ENCODE measurements around the gene TOP1. TPM values are rescaled to one million over a fixed set of nuclear protein-coding genes. Genes with fewer than 3 reads are reported as not detected.

TOP1 gene
- polyA plus RNA-seq, 4 donors, result 46.2 to 74.3 (median 69.8) TPM

- Histone ChIP-seq H3K27ac (ENCODE audit: low read depth in 1 of 3, low read length in 2 of 3) (no peak overlapping the region), H3K27me3 (ENCODE audit: control insufficient read depth in 3 of 3, insufficient read depth in 3 of 3, low read length in 3 of 3) (no peaks in the 10 kb centered on the region), H3K36me3 (ENCODE audit: control insufficient read depth in 3 of 3, insufficient read depth in 2 of 3, low read depth in 1 of 3, low read length in 3 of 3) (peaks cover 7 to 23% (median 11%) of the 10 kb centered on the region in 3 donors), H3K9me3 (ENCODE audit: control insufficient read depth in 2 of 2, insufficient read depth in 1 of 2, low read depth in 1 of 2, low read length in 1 of 2) (no peaks in the 10 kb centered on the region), H3K4me1 (ENCODE audit: control insufficient read depth in 3 of 3, insufficient read depth in 2 of 3, low read depth in 1 of 3, low read length in 2 of 3) (peaks cover 3 to 8% (median 7%) of the 10 kb centered on the region in 3 donors), H3K4me3 (ENCODE audit: low read depth in 1 of 3, low read length in 3 of 3) (no peak overlapping the region)
- 87 to 93% (median 87%) methylated on average over 2 of the region's 2 CpGs for WGBS, 3 donors
- FAIRE-seq, result no peak
- no peak for DNase-seq
Observed at GRCh38 chr20:41079066-41079465, 50.4 kb downstream of the TOP1 start.

GRCh38 chr20:41080866-41081265, 52.2 kb downstream of the TOP1 start:
- peaks cover 0 to 4% (median 2%) of the 10 kb centered on the region in 3 donors for H3K4me1 ChIP-seq (ENCODE audit: control insufficient read depth in 3 of 3, insufficient read depth in 2 of 3, low read depth in 1 of 3, low read length in 2 of 3)
- FAIRE-seq (no peak), DNase-seq (no peak)
- WGBS, 3 donors, result 79 to 96% (median 93%) methylated on average over 2 of the region's 2 CpGs
- H3K27ac ChIP-seq (ENCODE audit: low read depth in 1 of 3, low read length in 2 of 3), result no peak overlapping the region
- no peaks in the 10 kb centered on the region for H3K9me3 ChIP-seq (ENCODE audit: control insufficient read depth in 2 of 2, insufficient read depth in 1 of 2, low read depth in 1 of 2, low read length in 1 of 2)
- peaks cover 7 to 29% (median 15%) of the 10 kb centered on the region in 3 donors for H3K36me3 ChIP-seq (ENCODE audit: control insufficient read depth in 3 of 3, insufficient read depth in 2 of 3, low read depth in 1 of 3, low read length in 3 of 3)
- H3K27me3 ChIP-seq (ENCODE audit: control insufficient read depth in 3 of 3, insufficient read depth in 3 of 3, low read length in 3 of 3), result no peaks in the 10 kb centered on the region
- no peak overlapping the region for H3K4me3 ChIP-seq (ENCODE audit: low read depth in 1 of 3, low read length in 3 of 3)

GRCh38 chr20:41081276-41081814, 52.7 kb downstream of the TOP1 start:
- no peaks in the 10 kb centered on the region for H3K27me3 ChIP-seq (ENCODE audit: control insufficient read depth in 3 of 3, insufficient read depth in 3 of 3, low read length in 3 of 3)
- peaks cover 7 to 30% (median 15%) of the 10 kb centered on the region in 3 donors for H3K36me3 ChIP-seq (ENCODE audit: control insufficient read depth in 3 of 3, insufficient read depth in 2 of 3, low read depth in 1 of 3, low read length in 3 of 3)
- H3K4me1 ChIP-seq (ENCODE audit: control insufficient read depth in 3 of 3, insufficient read depth in 2 of 3, low read depth in 1 of 3, low read length in 2 of 3), result peaks cover 0 to 3% (median 0%) of the 10 kb centered on the region in 3 donors
- DNase-seq (no peak), FAIRE-seq (no peak)
- no peaks in the 10 kb centered on the region for H3K9me3 ChIP-seq (ENCODE audit: control insufficient read depth in 2 of 2, insufficient read depth in 1 of 2, low read depth in 1 of 2, low read length in 1 of 2)
- H3K27ac ChIP-seq (ENCODE audit: low read depth in 1 of 3, low read length in 2 of 3), result no peak overlapping the region
- no peak overlapping the region for H3K4me3 ChIP-seq (ENCODE audit: low read depth in 1 of 3, low read length in 3 of 3)

- Histone ChIP-seq H3K4me1 (ENCODE audit: control insufficient read depth in 3 of 3, insufficient read depth in 2 of 3, low read depth in 1 of 3, low read length in 2 of 3) (peaks cover 0 to 9% (median 0%) of the 10 kb centered on the region in 3 donors), H3K27me3 (ENCODE audit: control insufficient read depth in 3 of 3, insufficient read depth in 3 of 3, low read length in 3 of 3) (no peaks in the 10 kb centered on the region), H3K9me3 (ENCODE audit: control insufficient read depth in 2 of 2, insufficient read depth in 1 of 2, low read depth in 1 of 2, low read length in 1 of 2) (no peaks in the 10 kb centered on the region), H3K4me3 (ENCODE audit: low read depth in 1 of 3, low read length in 3 of 3) (no peak overlapping the region), H3K36me3 (ENCODE audit: control insufficient read depth in 3 of 3, insufficient read depth in 2 of 3, low read depth in 1 of 3, low read length in 3 of 3) (peaks cover 3 to 31% (median 13%) of the 10 kb centered on the region in 3 donors), H3K27ac (ENCODE audit: low read depth in 1 of 3, low read length in 2 of 3) (no peak overlapping the region)
- FAIRE-seq, result no peak
- no peak for DNase-seq
- 65 to 73% (median 70%) methylated on average over 2 of the region's 2 CpGs for WGBS, 3 donors
Observed at GRCh38 chr20:41082306-41082705, 53.7 kb downstream of the TOP1 start.

- 97 to 98% (median 98%) methylated on average over 3 of the region's 3 CpGs for WGBS, 3 donors
- Histone ChIP-seq H3K4me1 (ENCODE audit: control insufficient read depth in 3 of 3, insufficient read depth in 2 of 3, low read depth in 1 of 3, low read length in 2 of 3) (peaks cover 0 to 6% (median 0%) of the 10 kb centered on the region in 3 donors), H3K36me3 (ENCODE audit: control insufficient read depth in 3 of 3, insufficient read depth in 2 of 3, low read depth in 1 of 3, low read length in 3 of 3) (peaks cover 3 to 25% (median 15%) of the 10 kb centered on the region in 3 donors)
Observed at GRCh38 chr20:41085606-41086005, 57.0 kb downstream of the TOP1 start.

GRCh38 chr20:41086402-41087324, 58.0 kb downstream of the TOP1 start:
- Histone ChIP-seq H3K27me3 (ENCODE audit: control insufficient read depth in 3 of 3, insufficient read depth in 3 of 3, low read length in 3 of 3) (no peaks in the 10 kb centered on the region), H3K4me3 (ENCODE audit: low read depth in 1 of 3, low read length in 3 of 3) (no peak overlapping the region), H3K9me3 (ENCODE audit: control insufficient read depth in 2 of 2, insufficient read depth in 1 of 2, low read depth in 1 of 2, low read length in 1 of 2) (no peaks in the 10 kb centered on the region), H3K36me3 (ENCODE audit: control insufficient read depth in 3 of 3, insufficient read depth in 2 of 3, low read depth in 1 of 3, low read length in 3 of 3) (peaks cover 0 to 19% (median 13%) of the 10 kb centered on the region in 3 donors), H3K27ac (ENCODE audit: low read depth in 1 of 3, low read length in 2 of 3) (peak overlapping the region in 1 of 3 donors; percentile 44), H3K4me1 (ENCODE audit: control insufficient read depth in 3 of 3, insufficient read depth in 2 of 3, low read depth in 1 of 3, low read length in 2 of 3) (peaks cover 0 to 6% (median 0%) of the 10 kb centered on the region in 3 donors)
- FAIRE-seq, result no peak
- DNase-seq, result peak in 1 of 2 donors; percentile 21
- WGBS, 3 donors, result 60 to 66% (median 62%) methylated on average over 8 of the region's 8 CpGs

More at GRCh38 chr20:41085606-41086005, 57.0 kb downstream of the TOP1 start:
- no peak overlapping the region for H3K4me3 ChIP-seq (ENCODE audit: low read depth in 1 of 3, low read length in 3 of 3)
- H3K27ac ChIP-seq (ENCODE audit: low read depth in 1 of 3, low read length in 2 of 3), result no peak overlapping the region
- no peaks in the 10 kb centered on the region for H3K9me3 ChIP-seq (ENCODE audit: control insufficient read depth in 2 of 2, insufficient read depth in 1 of 2, low read depth in 1 of 2, low read length in 1 of 2)
- no peak for FAIRE-seq
- no peak for DNase-seq
- no peaks in the 10 kb centered on the region for H3K27me3 ChIP-seq (ENCODE audit: control insufficient read depth in 3 of 3, insufficient read depth in 3 of 3, low read length in 3 of 3)

- 55 to 77% (median 64%) methylated on average over 1 of the region's 1 CpG for WGBS, 3 donors
- Histone ChIP-seq H3K27ac (ENCODE audit: low read depth in 1 of 3, low read length in 2 of 3) (no peak overlapping the region), H3K36me3 (ENCODE audit: control insufficient read depth in 3 of 3, insufficient read depth in 2 of 3, low read depth in 1 of 3, low read length in 3 of 3) (peaks cover 3 to 17% (median 13%) of the 10 kb centered on the region in 3 donors), H3K4me1 (ENCODE audit: control insufficient read depth in 3 of 3, insufficient read depth in 2 of 3, low read depth in 1 of 3, low read length in 2 of 3) (peaks cover 0 to 6% (median 0%) of the 10 kb centered on the region in 3 donors), H3K9me3 (ENCODE audit: control insufficient read depth in 2 of 2, insufficient read depth in 1 of 2, low read depth in 1 of 2, low read length in 1 of 2) (no peaks in the 10 kb centered on the region), H3K4me3 (ENCODE audit: low read depth in 1 of 3, low read length in 3 of 3) (no peak overlapping the region), H3K27me3 (ENCODE audit: control insufficient read depth in 3 of 3, insufficient read depth in 3 of 3, low read length in 3 of 3) (no peaks in the 10 kb centered on the region)
- FAIRE-seq (no peak), DNase-seq (peak in 1 of 2 donors; percentile 11)
Observed at GRCh38 chr20:41087325-41087685, 58.7 kb downstream of the TOP1 start.

GRCh38 chr20:41087777-41088176, 59.2 kb downstream of the TOP1 start:
- WGBS, 3 donors, result 83 to 97% (median 89%) methylated on average over 3 of the region's 3 CpGs
- Histone ChIP-seq H3K27me3 (ENCODE audit: control insufficient read depth in 3 of 3, insufficient read depth in 3 of 3, low read length in 3 of 3) (no peaks in the 10 kb centered on the region), H3K9me3 (ENCODE audit: control insufficient read depth in 2 of 2, insufficient read depth in 1 of 2, low read depth in 1 of 2, low read length in 1 of 2) (no peaks in the 10 kb centered on the region), H3K27ac (ENCODE audit: low read depth in 1 of 3, low read length in 2 of 3) (no peak overlapping the region), H3K36me3 (ENCODE audit: control insufficient read depth in 3 of 3, insufficient read depth in 2 of 3, low read depth in 1 of 3, low read length in 3 of 3) (peaks cover 4 to 21% (median 13%) of the 10 kb centered on the region in 3 donors), H3K4me3 (ENCODE audit: low read depth in 1 of 3, low read length in 3 of 3) (no peak overlapping the region), H3K4me1 (ENCODE audit: control insufficient read depth in 3 of 3, insufficient read depth in 2 of 3, low read depth in 1 of 3, low read length in 2 of 3) (peaks cover 0 to 6% (median 0%) of the 10 kb centered on the region in 3 donors)
- DNase-seq (no peak), FAIRE-seq (no peak)
